ENCODE results near the gene CSH1.
A peak's percentile ranks its signal among the peaks of the same experiment; 100 is the strongest.
"Not testable (repeated sequence)": the region's sequence is repeated elsewhere in the genome, so short reads cannot be mapped to it uniquely, and the experiment has no call there.

CSH1 gene

GRCh38 chr17:63928172-63928666 lies 31.8 kb upstream of the CSH1 start:
- no peak for DNase-seq

- no peak for DNase-seq
These were observed 31.2 kb upstream of the CSH1 start for GRCh38 chr17:63927464-63928171.

GRCh38 chr17:63926164-63926563 lies 29.8 kb upstream of the CSH1 start:
- no peak for DNase-seq

- DNase-seq, result no peak
These were observed 29.2 kb upstream of the CSH1 start for GRCh38 chr17:63925615-63926014.

GRCh38 chr17:63922402-63922801 lies 26.0 kb upstream of the CSH1 start:
- DNase-seq, result not testable (repeated sequence)

- not testable (repeated sequence) for DNase-seq
These were observed 24.4 kb upstream of the CSH1 start for GRCh38 chr17:63920779-63921178.

- not testable (repeated sequence) for DNase-seq
These were observed 23.7 kb upstream of the CSH1 start for GRCh38 chr17:63920050-63920449.

GRCh38 chr17:63919311-63919723 lies 22.9 kb upstream of the CSH1 start:
- peak; percentile 29 to 72 for DNase-seq

- DNase-seq, result not testable (repeated sequence)
These were observed 22.5 kb upstream of the CSH1 start, which contains the start of gene GH1 for GRCh38 chr17:63918789-63919305. TSS of gene GH1 (minus strand) at chr17:63918839. CDS start at chr17:63918776, 63 bp downstream.

GRCh38 chr17:63918305-63918704 lies 21.9 kb upstream of the CSH1 start:
- DNase-seq, result no peak

- no peak for DNase-seq
These were observed 21.3 kb upstream of the CSH1 start for GRCh38 chr17:63917646-63918045.

- not testable (repeated sequence) for DNase-seq
These were observed 20.8 kb upstream of the CSH1 start for GRCh38 chr17:63917206-63917605.

GRCh38 chr17:63916566-63917185 lies 20.3 kb upstream of the CSH1 start:
- DNase-seq, result no peak

GRCh38 chr17:63915753-63916152 lies 19.4 kb upstream of the CSH1 start:
- DNase-seq, result not testable (repeated sequence)

- no peak for DNase-seq
These were observed 18.1 kb upstream of the CSH1 start for GRCh38 chr17:63914471-63914870.

- peak; percentile 9 to 12 for DNase-seq
These were observed 15.3 kb upstream of the CSH1 start for GRCh38 chr17:63911657-63912100.

GRCh38 chr17:63911041-63911635 lies 14.8 kb upstream of the CSH1 start, which contains the start of gene CSHL1:
TSS of gene CSHL1 (minus strand) at chr17:63911258. CDS start at chr17:63911196, 62 bp downstream.
- no peak for DNase-seq

- DNase-seq, result no peak
These were observed 13.7 kb upstream of the CSH1 start for GRCh38 chr17:63910096-63910495.

- not testable (repeated sequence) for DNase-seq
These were observed 13.2 kb upstream of the CSH1 start for GRCh38 chr17:63909586-63909985.

- peak in 1 of 2 donors; percentile 34 for DNase-seq
These were observed 10.9 kb upstream of the CSH1 start for GRCh38 chr17:63907161-63907778.

GRCh38 chr17:63904796-63905195 lies 8.4 kb upstream of the CSH1 start:
- DNase-seq, result not testable (repeated sequence)

- peak in 1 of 2 donors; percentile 6 for DNase-seq
These were observed 7.4 kb upstream of the CSH1 start for GRCh38 chr17:63903787-63904201.

GRCh38 chr17:63901971-63902370 lies 5.6 kb upstream of the CSH1 start:
- not testable (repeated sequence) for DNase-seq

All from bone marrow (tissue), 2 donors.